ENCODE measurements around the gene BMF.

BMF gene

GRCh38 chr15:40106203-40107161, 2.2 kb downstream of the BMF start:
- DNase-seq, result peak; percentile 93
- in situ Hi-C loops (cut with MboI; ENCODE audit: low pct_unique_long_range_greater_than_20kb, low sequenced_read_pairs), result loop anchor here (10.0 kb wide), 1 partner anchor 52 kb away; no protein-coding TSS in a partner anchor

- DNase-seq, result no peak
- in situ Hi-C loops (cut with MboI; ENCODE audit: low pct_unique_long_range_greater_than_20kb, low sequenced_read_pairs), result loop anchor here (10.0 kb wide), 1 partner anchor 51 kb away; no protein-coding TSS in a partner anchor
These were observed 3.0 kb downstream of the BMF start for GRCh38 chr15:40105517-40106202.

- peak; percentile 94 for DNase-seq
- in situ Hi-C loops (cut with MboI; ENCODE audit: low pct_unique_long_range_greater_than_20kb, low sequenced_read_pairs), result loop anchor here (10.0 kb wide), 1 partner anchor 50 kb away; no protein-coding TSS in a partner anchor
These were observed 3.7 kb downstream of the BMF start for GRCh38 chr15:40104865-40105516.

- in situ Hi-C loops (cut with MboI; ENCODE audit: low pct_unique_long_range_greater_than_20kb, low sequenced_read_pairs), result loop anchor here (10.0 kb wide), 1 partner anchor 50 kb away; no protein-coding TSS in a partner anchor
These were observed 4.3 kb downstream of the BMF start for GRCh38 chr15:40104296-40104864.

GRCh38 chr15:40103864-40104271, 4.8 kb downstream of the BMF start:
- no peak for DNase-seq
- in situ Hi-C loops (cut with MboI; ENCODE audit: low pct_unique_long_range_greater_than_20kb, low sequenced_read_pairs), result loop anchor here (10.0 kb wide), 1 partner anchor 49 kb away; no protein-coding TSS in a partner anchor

More at GRCh38 chr15:40104296-40104864, 4.3 kb downstream of the BMF start:
- no peak for DNase-seq

GRCh38 chr15:40102897-40103858, 5.5 kb downstream of the BMF start:
- no peak for DNase-seq

GRCh38 chr15:40100947-40101905, 7.5 kb downstream of the BMF start:
- no peak for DNase-seq
- in situ Hi-C loops (cut with MboI; ENCODE audit: low pct_unique_long_range_greater_than_20kb, low sequenced_read_pairs), result loop anchor here (10.0 kb wide), 1 partner anchor 46 kb away; no protein-coding TSS in a partner anchor

More at GRCh38 chr15:40102897-40103858, 5.5 kb downstream of the BMF start:
- in situ Hi-C loops (cut with MboI; ENCODE audit: low pct_unique_long_range_greater_than_20kb, low sequenced_read_pairs), result loop anchor here (10.0 kb wide), 1 partner anchor 48 kb away; no protein-coding TSS in a partner anchor

GRCh38 chr15:40100123-40100946, 8.3 kb downstream of the BMF start:
- no peak for DNase-seq
- in situ Hi-C loops (cut with MboI; ENCODE audit: low pct_unique_long_range_greater_than_20kb, low sequenced_read_pairs), result loop anchor here (10.0 kb wide), 1 partner anchor 46 kb away; no protein-coding TSS in a partner anchor

- in situ Hi-C loops (cut with MboI; ENCODE audit: low pct_unique_long_range_greater_than_20kb, low sequenced_read_pairs), result no loop called here
- peak; percentile 96 for DNase-seq
These were observed 10.0 kb downstream of the BMF start for GRCh38 chr15:40098489-40099261.

- DNase-seq, result peak; percentile 68
- in situ Hi-C loops (cut with MboI; ENCODE audit: low pct_unique_long_range_greater_than_20kb, low sequenced_read_pairs), result no loop called here
These were observed 10.7 kb downstream of the BMF start for GRCh38 chr15:40097968-40098476.

GRCh38 chr15:40097096-40097967, 11.3 kb downstream of the BMF start:
- no peak for DNase-seq
- in situ Hi-C loops (cut with MboI; ENCODE audit: low pct_unique_long_range_greater_than_20kb, low sequenced_read_pairs), result no loop called here

- DNase-seq, result no peak
- in situ Hi-C loops (cut with MboI; ENCODE audit: low pct_unique_long_range_greater_than_20kb, low sequenced_read_pairs), result no loop called here
These were observed 12.4 kb downstream of the BMF start for GRCh38 chr15:40096094-40096891.

- in situ Hi-C loops (cut with MboI; ENCODE audit: low pct_unique_long_range_greater_than_20kb, low sequenced_read_pairs), result no loop called here
- no peak for DNase-seq
These were observed 13.1 kb downstream of the BMF start for GRCh38 chr15:40095371-40096093.

Measured in KBM-7 (cell line).